Effector CD4-positive, alpha-beta T cell (primary cell): Measurements from ENCODE around the gene MAP3K5.

Source experiments
- DNase-seq: peaks from one replicate; pipeline ENCODE4 v3.0.0-alpha.2; 2020

The MAP3K5 gene

GRCh38 chr6:136508725-136509392 is 283.4 kb downstream of the MAP3K5 start:
- DNase-seq = no peak
